Measurements from ENCODE around the gene NOCT.
A peak's percentile ranks its signal among the peaks of the same experiment; 100 is the strongest.
"Not testable (repeated sequence)": the region's sequence is repeated elsewhere in the genome, so short reads cannot be mapped to it uniquely, and the experiment has no call there.

The NOCT gene

GRCh38 chr4:139050446-139050845 lies 34.9 kb downstream of the NOCT start:
- no peak for FAIRE-seq

- no peak for FAIRE-seq
Measured at GRCh38 chr4:139053909-139054308, 38.3 kb downstream of the NOCT start.

DNA sequence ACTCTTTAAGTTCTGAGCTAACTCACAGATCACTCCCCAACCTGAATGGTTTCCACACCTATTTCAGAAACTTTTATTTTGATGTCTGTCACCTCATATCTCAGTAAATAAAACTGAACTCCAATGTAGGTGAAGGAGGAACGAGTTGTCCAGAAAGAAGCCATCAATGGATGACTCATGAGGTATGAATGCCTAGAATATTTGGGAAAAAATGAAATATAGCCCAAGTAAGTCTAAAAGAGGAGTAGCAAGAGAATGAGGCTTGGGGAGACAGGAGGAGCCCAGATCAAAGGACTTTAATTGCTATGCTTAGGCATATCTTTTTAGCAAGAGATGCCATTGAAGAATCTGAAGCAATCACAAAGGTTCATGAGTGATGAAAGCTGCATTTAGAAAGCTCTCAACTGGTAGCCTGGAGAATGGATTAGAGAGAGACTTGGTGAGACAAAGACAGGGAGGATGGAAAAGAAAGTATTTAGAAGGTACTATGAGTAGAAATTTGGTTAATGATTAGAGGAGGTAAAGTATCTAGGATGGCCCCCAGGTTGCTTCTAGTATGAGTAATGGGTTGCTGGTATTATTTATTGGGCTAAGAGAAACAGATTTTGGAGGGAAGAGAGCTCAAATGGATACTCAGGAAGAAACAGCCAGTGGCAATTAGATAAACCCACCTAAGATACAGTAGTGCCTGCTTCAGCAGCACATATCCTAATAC lies 39.4 kb downstream of the NOCT start:
- FAIRE-seq = no peak

DNA sequence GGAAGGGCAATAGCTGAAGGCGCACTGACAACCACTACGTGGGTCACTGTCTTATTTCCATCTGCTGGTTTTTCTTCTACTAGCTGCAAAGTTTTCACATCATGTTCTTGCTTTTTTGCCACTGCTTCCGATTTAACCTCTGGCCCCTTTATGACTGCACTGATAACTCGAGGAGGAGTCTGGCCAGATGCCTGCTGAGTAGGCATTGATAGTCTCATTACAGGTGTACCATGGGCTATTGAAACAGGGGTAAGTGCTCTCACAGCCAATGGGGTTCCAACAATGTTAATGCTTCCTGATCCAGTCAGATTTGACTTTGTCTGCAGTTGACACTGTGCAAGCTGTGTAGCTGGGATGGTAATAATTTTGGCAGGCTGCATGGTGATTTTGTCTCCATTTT lies 43.4 kb downstream of the NOCT start:
- not testable (repeated sequence) for FAIRE-seq

DNA sequence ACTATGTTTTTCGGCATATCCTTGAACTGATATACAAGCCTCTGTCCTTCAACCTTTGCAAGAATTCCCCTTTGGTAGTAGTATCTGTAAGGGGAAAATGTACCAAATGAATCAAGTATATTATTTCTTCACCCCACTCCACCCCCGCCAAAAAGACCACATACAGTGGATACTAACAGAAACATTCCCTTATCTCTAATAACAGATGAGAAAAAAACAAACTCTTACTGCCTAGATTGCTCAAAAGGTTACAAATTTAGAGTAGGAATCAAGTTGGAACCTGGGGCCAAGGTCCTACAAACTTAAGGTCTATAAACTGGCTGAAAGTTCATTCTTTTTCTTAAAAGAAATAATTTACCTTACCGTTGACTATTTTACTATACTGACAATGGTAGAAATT lies 45.0 kb downstream of the NOCT start:
- FAIRE-seq = no peak

DNA sequence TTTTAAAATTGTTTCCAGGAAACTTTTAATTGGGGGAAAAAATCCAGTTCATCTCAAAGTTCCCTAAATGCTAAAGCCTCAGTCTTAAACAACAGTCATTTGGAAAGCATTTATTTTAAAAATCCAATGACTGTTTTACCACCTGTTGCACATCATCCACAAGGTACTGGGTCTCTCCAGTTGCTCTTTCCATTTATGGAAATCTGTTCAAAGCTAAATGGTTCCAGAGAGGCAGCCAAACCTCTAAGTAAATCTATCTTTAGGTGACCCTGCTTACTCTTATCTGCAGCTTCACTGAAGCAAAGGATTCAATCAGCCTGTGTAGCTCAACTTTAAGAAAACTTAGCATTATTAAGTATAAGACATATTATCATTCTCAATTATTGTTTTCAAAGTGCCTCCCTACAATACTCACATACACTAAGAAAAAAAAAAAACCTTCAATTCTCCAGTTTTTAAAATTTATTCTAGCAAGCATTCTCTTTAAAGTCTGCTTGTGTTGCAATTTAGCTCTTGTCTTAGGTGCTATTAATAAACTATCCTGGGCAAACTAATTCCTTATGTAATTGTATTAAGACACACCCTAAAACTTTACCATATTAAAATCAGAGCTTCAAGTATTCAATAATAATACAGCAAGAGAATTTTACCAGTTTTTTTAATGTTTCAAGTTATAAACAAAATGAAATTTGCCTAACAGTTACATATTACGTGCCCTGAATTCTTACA lies 60.6 kb downstream of the NOCT start:
- FAIRE-seq = peak; percentile 33

GRCh38 chr4:139077567-139078355 lies 62.2 kb downstream of the NOCT start:
- peak; percentile 63 for FAIRE-seq

DNA sequence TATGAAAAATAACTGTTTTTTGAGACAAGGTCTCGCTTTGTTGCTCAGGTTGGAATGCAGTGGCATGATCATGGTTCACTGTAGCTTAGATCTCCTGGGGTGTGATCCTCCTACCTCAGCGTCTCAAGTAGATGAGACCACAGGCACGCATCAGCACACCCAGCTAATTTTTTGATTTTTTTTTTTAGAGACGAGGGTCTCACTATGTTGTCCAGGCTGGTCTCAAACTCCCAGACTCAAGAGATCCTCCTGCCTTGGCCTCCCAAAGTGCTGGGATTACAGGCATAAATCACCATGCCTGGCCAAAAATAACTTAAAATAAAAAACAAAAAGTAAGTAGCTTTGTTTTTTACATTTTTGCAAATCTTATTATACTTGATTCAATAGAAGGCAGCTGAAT lies 63.3 kb downstream of the NOCT start:
- FAIRE-seq = no peak

DNA sequence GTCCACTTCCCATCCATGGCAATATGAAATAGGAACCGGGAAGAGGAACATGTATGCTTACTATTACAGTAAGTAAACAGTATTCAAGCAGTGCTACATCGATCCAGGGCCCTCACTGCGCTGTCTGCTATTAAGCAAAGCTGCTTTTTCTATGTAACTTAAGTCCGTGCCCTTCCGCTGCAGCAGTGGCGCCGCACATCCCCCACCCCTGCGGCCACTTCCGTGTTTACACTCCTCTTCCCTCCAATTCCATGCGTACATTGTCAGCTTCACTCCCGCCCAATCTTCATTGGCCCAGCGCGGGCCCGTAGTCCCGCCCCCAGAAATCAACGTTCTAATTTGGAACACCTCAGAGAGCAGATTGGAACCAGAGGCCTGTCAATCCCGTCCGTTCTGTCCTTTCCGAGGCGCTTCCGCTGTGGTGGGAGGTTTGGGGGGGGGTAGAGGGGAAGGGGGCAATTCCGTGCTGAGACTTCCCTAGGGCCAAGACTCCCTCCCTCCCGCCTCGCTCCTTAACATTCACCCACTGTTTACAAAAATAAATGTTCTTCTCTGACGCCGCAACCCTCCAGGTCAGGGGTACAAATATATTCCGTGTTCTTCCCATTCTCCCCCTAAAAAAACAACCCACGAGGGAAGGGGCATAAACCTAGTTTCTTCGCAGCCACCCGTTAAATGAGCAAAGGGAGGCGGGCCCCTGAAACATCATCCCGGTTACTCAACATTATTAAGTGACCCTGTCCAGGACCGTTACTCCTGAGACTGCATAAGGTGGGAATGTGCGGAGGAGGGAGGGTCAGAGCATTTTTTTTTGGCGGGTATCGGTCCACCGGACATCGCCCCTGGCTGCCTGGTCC lies 67.4 kb downstream of the NOCT start:
- peak; percentile 96 for FAIRE-seq

DNA sequence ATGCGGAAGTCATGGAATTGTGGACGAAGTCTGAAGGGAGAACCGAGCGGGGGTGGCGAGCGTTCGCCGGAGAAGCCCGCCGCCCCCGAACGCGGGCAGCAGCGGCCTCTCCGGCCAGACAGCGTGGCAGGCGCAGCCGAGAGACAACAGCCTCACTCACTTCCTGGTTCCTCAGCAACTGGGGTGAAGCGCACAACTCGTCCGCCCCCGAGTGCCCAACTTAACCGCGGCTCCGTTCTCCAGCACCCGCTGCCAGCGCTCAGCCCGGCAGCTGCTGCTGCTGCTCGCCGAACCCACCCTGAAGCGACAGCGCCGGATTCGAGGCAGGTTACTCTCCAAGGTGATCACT lies 68.0 kb downstream of the NOCT start:
- no peak for FAIRE-seq

- no peak for FAIRE-seq
Measured at GRCh38 chr4:139083956-139084803, 68.6 kb downstream of the NOCT start.

DNA sequence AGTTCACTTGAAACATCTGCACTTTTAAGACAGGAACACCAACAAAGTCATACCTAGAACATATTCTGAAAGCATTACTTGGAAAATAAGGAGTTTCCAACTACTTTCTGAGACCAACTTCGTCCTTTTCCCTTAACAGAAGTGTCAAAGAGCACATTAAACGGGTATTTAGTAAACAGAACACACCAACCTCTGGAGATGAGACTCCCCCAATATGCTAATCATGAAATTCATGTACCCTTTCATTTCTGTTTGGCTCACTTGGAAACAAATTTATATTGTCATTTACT lies 69.2 kb downstream of the NOCT start:
- FAIRE-seq = no peak

GRCh38 chr4:139085141-139085540 lies 69.6 kb downstream of the NOCT start:
- FAIRE-seq = peak; percentile 81

DNA sequence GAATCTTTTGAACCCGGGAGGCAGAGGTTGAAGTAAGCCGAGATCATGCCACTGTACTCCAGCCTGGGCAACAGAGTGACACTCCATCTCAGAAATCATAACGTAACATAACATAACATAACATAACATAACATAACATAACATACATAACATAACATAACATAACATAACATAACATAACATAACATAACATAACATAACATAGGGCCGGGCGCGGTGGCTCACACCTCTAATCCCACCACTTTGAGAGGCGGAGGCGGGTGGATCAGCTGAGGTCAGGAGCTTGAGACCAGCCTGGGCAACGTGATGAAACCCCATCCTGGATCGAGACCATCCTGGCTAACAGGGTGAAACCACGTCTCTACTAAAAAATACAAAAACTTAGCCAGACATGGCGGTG lies 76.7 kb downstream of the NOCT start:
- no peak for FAIRE-seq

Measured in endometrium (tissue), 2 donors.